GM12878 (cell line): ENCODE measurements around the gene PPP2R1A. TPM values are rescaled to one million over a fixed set of nuclear protein-coding genes. Genes with fewer than 3 reads are reported as not detected.

Experiments
- CBX5 ChIP-seq: sonication (generic); IDR thresholded peaks from 2 replicates; pipeline ENCODE4 v1.6.1; 2016; ENCODE audit warnings: low read depth, moderate library complexity, mild to moderate bottlenecking, inconsistent platforms
- CREM ChIP-seq: IDR thresholded peaks from 2 replicates; pipeline ENCODE4 v1.6.1; 2014; ENCODE audit warnings: antibody characterized with exemption, low read depth
- LARP7 ChIP-seq: fragments of 450-650 bp; IDR thresholded peaks from 2 replicates; pipeline ENCODE4 v1.6.1; 2017; ENCODE audit warnings: mild to moderate bottlenecking
- MEF2B ChIP-seq: fragments of 450-650 bp; IDR thresholded peaks from 2 replicates; pipeline ENCODE4 v1.6.1; 2018; ENCODE audit warnings: mild to moderate bottlenecking, moderate library complexity; ENCODE audit not compliant: partially characterized antibody, poor library complexity, severe bottlenecking
- RB1 ChIP-seq: fragments of 450-650 bp; formaldehyde crosslinking; IDR thresholded peaks from 2 replicates; pipeline ENCODE4 v1.6.1; 2017; ENCODE audit warnings: mild to moderate bottlenecking, borderline replicate concordance
- RCOR1 ChIP-seq: conservative IDR thresholded peaks from 2 replicates; pipeline ENCODE4 v1.6.1; 2012; ENCODE audit warnings: low read depth, low read length, improper control_type of control experiment
- SKIL ChIP-seq: fragments of 450-650 bp; IDR thresholded peaks from 2 replicates; pipeline ENCODE4 v1.6.1; 2017; ENCODE audit warnings: mild to moderate bottlenecking, low read depth, inconsistent platforms; ENCODE audit not compliant: poor library complexity, severe bottlenecking
- SMC3 ChIP-seq: IDR thresholded peaks from 2 replicates; pipeline ENCODE4 v1.6.1; 2011; ENCODE audit warnings: low read length, improper control_type of control experiment, borderline replicate concordance
- SP1 ChIP-seq: IDR thresholded peaks from one replicate; pipeline ENCODE4 v1.6.1; 2011; ENCODE audit warnings: low read depth, low read length
- SPI1 ChIP-seq: IDR thresholded peaks from 2 replicates; pipeline ENCODE4 v1.6.1; 2011; ENCODE audit warnings: low read depth, mild to moderate bottlenecking, low read length, moderate library complexity, borderline replicate concordance; ENCODE audit not compliant: insufficient read depth
- SREBF2 ChIP-seq: IDR thresholded peaks from 2 replicates; pipeline ENCODE4 v1.6.1; 2012; ENCODE audit warnings: mild to moderate bottlenecking, low read length
- ZBTB33 ChIP-seq: fragments of 450-650 bp; IDR thresholded peaks from 2 replicates; pipeline ENCODE4 v1.6.1; 2017; ENCODE audit warnings: mild to moderate bottlenecking
- polyA plus RNA-seq, 11 experiments: library from polyadenylated mRNA; depleted of rRNA in 4 of 11; unstranded in 6 of 11; stranded (reverse) in 5 of 11; fragments of >200 nt; fragmentation: Nextera tagmentation in 4 of 11; fragmentation: Illumina TruSeq in 1 of 11; extraction: Ambion mirVana in 4 of 11; extraction: Trizol in 1 of 11; gene quantifications; 1 replicate in 1 of 11; 2 replicates in 10 of 11; pipeline versions ENCODE4 v1.2.1 to v1.2.3, GENCODE V29; 2011 to 2016; ENCODE audit warnings: inconsistent platforms in 2 of 11, missing spikeins in 2 of 11, low read depth in 1 of 11
- total RNA-seq, 4 experiments: library from RNA; depleted of rRNA in 3 of 4; stranded (reverse); fragments of >200 nt in 3 of 4; fragmentation: Illumina TruSeq in 1 of 4; extraction: Trizol in 1 of 4; gene quantifications; 2 replicates each; pipeline versions ENCODE4 v1.2.1 to v1.2.3, GENCODE V29; 2013 to 2021
- TF ChIP-seq, protein P1 (sequence below): fragments of 450-650 bp; IDR thresholded peaks from 2 replicates; pipeline ENCODE4 v1.6.1; 2016; ENCODE audit warnings: mild to moderate bottlenecking
- TF ChIP-seq, protein P2 (sequence below): fragments of 450-650 bp; formaldehyde crosslinking; IDR thresholded peaks from 2 replicates; pipeline ENCODE4 v1.4.0; 2022; ENCODE audit warnings: mild to moderate bottlenecking, moderate library complexity

PPP2R1A gene
- total and polyA plus RNA-seq, 10 of the 15 experiments (the other 5 are each of a cell fraction or from before 2014, with no cell fraction given), result 16.0 to 359 (median 140) TPM

DNA sequence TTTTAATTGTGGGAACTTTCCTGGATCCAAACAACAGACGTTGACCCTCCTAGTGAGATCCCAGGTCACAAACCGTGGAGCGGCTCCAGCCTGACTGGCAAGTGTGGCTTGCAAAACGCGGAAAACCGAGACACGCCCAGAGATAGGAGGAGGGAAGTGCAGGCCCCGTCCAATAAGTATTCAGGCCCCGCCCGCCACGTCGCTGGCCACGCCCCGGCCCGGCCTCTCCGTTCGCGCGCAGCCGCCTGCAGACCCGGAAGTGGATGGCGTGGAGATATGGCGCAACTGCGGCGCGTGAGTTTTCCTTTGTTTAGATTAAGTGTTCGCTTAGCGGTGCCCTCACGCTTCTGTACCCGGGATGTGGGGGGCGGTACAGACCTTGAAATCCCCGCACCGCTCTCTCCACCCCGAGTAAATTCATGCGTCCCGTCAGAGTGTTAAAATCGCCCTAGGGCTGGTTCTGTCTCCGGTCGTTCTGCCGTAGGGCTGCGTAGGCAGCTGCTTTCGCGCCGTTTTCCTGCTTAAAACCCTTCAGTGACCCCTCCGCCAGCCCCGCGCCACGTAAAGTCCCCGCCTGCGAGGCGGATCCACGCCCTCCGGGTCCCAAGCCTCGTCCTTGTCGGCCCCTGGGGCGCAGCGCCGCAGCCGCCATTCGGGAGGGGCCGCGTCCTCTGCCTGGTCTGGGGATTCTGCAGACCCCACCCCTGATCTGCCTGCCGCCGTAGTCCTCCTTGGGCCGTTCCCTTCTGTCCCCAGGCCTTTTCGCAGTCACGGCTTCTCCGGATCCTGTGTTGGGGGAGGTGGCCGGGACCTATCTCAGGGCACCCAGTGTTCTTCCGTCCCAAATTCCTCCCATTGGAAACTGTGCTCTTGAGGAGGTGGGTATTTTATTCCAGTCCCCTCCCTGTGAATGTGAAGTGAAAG lies 79.7 kb downstream of the PPP2R1A start, which contains the start of gene ZNF766 (continued):
- TF ChIP-seq SPI1 (peak; percentile 84), CREM (peak; percentile 67), RB1 (peak; percentile 78; the same call in 1 of the 2 replicates), CBX5 (peak; percentile 7; the same call in 1 of the 2 replicates), ZBTB33 (no peak), LARP7 (peak; percentile 54; the same call in 1 of the 2 replicates), SP1 (peak; percentile 92), RCOR1 (0 out of 2 replicates have a peak, but pooled peaks have one; percentile 52), SKIL (no peak), SREBF2 (no peak), MEF2B (no peak), SMC3 (no peak)
- TF ChIP-seq, protein P1, sequence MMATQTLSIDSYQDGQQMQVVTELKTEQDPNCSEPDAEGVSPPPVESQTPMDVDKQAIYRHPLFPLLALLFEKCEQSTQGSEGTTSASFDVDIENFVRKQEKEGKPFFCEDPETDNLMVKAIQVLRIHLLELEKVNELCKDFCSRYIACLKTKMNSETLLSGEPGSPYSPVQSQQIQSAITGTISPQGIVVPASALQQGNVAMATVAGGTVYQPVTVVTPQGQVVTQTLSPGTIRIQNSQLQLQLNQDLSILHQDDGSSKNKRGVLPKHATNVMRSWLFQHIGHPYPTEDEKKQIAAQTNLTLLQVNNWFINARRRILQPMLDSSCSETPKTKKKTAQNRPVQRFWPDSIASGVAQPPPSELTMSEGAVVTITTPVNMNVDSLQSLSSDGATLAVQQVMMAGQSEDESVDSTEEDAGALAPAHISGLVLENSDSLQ, result peak; percentile 57
- TF ChIP-seq, protein P2, sequence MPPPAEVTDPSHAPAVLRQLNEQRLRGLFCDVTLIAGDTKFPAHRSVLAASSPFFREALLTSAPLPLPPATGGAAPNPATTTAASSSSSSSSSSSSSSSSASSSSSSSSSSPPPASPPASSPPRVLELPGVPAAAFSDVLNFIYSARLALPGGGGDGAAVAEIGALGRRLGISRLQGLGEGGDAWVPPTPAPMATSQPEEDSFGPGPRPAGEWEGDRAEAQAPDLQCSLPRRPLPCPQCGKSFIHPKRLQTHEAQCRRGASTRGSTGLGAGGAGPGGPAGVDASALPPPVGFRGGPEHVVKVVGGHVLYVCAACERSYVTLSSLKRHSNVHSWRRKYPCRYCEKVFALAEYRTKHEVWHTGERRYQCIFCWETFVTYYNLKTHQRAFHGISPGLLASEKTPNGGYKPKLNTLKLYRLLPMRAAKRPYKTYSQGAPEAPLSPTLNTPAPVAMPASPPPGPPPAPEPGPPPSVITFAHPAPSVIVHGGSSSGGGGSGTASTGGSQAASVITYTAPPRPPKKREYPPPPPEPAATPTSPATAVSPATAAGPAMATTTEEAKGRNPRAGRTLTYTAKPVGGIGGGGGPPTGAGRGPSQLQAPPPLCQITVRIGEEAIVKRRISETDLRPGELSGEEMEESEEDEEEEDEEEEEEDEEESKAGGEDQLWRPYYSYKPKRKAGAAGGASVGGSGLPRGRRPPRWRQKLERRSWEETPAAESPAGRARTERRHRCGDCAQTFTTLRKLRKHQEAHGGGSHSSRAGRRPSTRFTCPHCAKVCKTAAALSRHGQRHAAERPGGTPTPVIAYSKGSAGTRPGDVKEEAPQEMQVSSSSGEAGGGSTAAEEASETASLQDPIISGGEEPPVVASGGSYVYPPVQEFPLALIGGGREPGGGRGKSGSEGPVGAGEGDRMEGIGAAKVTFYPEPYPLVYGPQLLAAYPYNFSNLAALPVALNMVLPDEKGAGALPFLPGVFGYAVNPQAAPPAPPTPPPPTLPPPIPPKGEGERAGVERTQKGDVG (CRISPR knock-in tag), result no peak
